Stomach (tissue), 4 donors: Measurements from ENCODE around the gene B3GAT1.

ENCODE experiments used
- POLR2A ChIP-seq, 4 donors: fragments of 450-650 bp; IDR thresholded peaks; one replicate each; pipeline ENCODE4 v1.6.1; 2016; ENCODE audit warnings: antibody characterized with exemption in 4 of 4, control low read depth in 2 of 4, mild to moderate bottlenecking in 1 of 4, moderate library complexity in 1 of 4
- POLR2AphosphoS5 ChIP-seq, 3 donors: sonication (generic); formaldehyde crosslinking; IDR thresholded peaks; one replicate each; pipeline ENCODE4 v1.6.1; 2016; ENCODE audit warnings: antibody characterized with exemption in 3 of 3

GRCh38 chr11:134383576-134384221 lies 28.3 kb downstream of the B3GAT1 start:
- no peak for TF ChIP-seq POLR2A (IDR thresholded peaks at IDR 0.05)
- TF ChIP-seq POLR2AphosphoS5 (IDR thresholded peaks at IDR 0.05), result no peak
